Islet precursor cell (in vitro differentiated cells): ENCODE measurements around the gene DDX54.

ENCODE experiments used
- DNase-seq: peaks from one replicate; pipeline ENCODE4 v3.0.0-alpha.2; 2018

DDX54 gene, protein sequence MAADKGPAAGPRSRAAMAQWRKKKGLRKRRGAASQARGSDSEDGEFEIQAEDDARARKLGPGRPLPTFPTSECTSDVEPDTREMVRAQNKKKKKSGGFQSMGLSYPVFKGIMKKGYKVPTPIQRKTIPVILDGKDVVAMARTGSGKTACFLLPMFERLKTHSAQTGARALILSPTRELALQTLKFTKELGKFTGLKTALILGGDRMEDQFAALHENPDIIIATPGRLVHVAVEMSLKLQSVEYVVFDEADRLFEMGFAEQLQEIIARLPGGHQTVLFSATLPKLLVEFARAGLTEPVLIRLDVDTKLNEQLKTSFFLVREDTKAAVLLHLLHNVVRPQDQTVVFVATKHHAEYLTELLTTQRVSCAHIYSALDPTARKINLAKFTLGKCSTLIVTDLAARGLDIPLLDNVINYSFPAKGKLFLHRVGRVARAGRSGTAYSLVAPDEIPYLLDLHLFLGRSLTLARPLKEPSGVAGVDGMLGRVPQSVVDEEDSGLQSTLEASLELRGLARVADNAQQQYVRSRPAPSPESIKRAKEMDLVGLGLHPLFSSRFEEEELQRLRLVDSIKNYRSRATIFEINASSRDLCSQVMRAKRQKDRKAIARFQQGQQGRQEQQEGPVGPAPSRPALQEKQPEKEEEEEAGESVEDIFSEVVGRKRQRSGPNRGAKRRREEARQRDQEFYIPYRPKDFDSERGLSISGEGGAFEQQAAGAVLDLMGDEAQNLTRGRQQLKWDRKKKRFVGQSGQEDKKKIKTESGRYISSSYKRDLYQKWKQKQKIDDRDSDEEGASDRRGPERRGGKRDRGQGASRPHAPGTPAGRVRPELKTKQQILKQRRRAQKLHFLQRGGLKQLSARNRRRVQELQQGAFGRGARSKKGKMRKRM

DNA sequence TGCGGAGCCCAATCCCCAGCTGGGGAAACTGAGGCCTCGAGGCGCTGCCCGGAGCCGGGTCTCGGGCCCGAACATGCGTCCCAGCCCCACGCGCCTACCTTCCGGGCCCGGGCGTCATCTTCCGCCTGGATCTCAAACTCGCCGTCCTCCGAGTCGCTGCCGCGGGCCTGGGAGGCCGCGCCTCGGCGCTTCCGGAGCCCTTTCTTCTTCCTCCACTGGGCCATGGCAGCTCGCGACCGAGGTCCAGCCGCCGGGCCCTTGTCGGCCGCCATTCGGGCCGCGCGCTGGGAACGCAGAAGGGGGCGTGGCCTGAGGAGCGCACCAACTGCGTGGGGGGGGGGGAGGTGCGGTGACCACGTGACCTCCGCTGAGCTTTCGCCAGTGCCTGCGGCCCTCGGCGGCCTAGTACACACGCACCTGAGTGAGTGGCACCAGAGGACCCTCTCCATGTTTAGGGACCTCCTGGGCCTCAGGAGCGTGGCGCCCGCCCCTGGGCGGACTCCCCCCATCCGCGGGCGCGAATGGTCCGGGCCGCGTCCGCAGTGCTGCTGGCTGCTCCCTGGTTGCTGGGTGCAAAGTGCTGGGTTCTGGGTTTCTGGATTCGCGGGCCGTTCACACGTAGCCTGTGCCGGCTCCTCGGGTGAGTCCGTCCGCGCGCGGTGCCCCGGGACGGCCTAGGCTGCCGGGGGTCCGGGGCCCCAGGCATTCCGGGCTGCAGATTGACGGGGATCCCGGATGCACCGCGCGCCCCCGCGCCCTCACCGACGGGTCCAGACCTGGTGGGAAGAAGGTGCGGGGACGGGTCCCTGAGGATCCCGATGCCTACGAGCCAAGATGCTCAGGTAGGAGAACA is at the start of gene DDX54, which contains the start of gene RITA1:
Gene DDX54, minus strand, starts transcription at position 299 of the 853 bp plus-strand sequence. Its CDS starts 27 bp downstream, at position 272.
Gene RITA1, plus strand, starts transcription at position 542 of the 853 bp plus-strand sequence. CDS start 1,026 bp downstream, outside the sequence.
- peak; percentile 97 for DNase-seq

DNA sequence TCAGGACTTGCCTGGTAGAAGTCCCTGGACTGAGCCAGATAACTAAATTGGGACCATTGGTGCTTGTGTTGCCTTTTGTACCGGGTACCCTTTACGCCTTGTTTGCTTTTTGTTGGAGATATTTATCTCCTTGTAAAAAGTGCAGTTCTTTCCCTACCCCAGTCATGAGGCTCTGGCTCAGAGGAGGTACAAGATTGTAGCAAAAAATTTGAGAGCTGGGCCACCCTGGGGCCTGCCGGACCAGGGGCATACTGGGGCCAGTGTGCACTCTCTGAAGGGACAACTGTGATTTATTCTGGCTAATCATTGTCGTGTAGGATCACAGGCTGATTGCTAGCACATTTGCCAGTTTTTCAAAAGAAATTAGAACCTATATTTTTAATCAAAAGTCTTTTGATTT is 49.2 kb upstream of the DDX54 start:
- no peak for DNase-seq

DNA sequence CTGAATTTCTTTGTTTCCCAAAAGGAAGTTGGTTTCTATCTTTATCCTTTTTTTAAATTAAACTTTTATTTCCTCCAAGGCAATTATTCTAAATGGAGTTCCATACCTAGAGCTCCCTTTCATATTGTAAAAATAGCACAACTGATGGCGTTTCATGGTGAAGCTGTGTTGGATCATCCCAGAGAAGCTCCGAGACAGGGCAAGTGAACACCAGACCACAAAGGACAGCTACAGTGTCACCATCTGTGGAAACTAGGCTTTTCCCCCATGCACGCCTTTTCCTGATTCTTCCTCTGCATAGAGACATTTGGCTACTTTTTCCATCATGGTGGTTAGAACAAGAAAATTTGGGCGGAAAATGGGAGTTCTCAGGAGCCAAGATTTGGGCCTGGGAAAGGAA is 48.7 kb upstream of the DDX54 start:
- no peak for DNase-seq

DNA sequence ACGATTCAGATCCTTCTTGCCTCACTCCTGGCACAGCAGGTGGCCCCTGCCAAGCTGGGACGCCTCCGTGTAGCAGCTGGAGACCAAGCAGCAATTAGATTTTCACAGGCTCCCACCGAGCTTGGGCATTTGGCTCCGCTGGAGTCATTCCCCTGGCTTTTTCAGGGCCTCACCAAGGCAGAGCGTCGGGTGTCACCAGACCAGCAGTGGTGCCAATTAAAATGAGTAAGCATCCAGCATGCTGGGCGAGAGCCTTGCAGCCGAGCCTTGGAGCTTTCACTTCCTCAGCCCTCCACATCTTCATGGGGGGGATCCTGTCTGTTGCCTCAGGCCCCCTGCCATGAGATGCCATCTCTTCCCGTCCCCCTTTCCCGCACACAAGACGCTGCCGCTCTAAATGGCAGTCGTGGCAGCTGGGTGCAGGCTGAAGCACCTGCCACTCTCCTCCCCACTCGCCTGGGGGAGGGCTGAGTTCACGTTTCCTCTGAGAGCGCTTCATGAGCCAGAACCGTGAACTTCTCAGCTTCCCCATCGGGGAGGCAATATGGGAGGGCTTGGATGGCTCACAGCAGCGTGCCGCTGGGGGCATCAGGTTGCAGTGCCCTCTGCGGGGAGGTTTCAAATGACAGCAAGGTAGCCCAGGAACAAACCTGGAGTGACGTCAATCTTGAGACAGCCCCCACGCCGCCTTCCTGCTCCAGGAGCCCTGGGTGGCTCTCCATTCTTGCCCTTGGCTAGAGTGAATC is 47.7 kb upstream of the DDX54 start:
- DNase-seq = peak; percentile 84

DNA sequence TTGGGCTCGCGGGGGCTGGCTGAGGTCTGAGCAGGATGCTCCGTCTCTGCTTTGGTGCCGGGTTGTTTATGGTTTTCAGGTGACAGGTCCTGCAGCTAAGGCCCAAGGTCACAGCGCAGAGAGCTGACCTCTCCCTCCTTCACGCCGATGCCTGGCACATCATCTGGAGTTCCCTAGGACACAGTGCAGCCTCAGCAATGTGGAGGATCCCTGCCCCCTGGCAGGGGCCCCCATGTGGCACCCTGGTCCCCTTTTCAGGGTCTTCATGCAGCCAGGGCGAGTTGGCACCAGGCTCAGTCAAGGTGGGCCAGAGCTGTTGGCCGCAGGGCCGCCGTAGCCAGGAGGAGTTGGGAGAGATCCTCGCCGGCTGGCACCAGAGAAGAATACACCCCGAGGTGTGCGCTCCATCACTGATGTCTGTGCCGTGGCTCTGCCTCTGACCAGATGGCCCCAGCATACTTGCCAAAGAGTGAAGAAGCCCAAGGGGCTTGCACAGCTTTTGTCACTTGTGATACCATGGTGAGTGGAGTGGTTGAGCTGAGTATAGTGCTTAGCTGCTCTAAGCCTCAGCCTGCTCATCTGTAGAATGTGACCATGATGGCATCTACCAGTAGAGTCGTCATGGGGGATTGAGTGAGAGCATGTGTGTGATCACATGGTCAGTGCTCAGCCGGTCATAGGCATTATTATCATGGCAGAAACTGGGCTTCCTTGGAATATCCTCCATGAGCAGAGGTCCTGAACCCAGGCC is 47.0 kb upstream of the DDX54 start:
- no peak for DNase-seq

DNA sequence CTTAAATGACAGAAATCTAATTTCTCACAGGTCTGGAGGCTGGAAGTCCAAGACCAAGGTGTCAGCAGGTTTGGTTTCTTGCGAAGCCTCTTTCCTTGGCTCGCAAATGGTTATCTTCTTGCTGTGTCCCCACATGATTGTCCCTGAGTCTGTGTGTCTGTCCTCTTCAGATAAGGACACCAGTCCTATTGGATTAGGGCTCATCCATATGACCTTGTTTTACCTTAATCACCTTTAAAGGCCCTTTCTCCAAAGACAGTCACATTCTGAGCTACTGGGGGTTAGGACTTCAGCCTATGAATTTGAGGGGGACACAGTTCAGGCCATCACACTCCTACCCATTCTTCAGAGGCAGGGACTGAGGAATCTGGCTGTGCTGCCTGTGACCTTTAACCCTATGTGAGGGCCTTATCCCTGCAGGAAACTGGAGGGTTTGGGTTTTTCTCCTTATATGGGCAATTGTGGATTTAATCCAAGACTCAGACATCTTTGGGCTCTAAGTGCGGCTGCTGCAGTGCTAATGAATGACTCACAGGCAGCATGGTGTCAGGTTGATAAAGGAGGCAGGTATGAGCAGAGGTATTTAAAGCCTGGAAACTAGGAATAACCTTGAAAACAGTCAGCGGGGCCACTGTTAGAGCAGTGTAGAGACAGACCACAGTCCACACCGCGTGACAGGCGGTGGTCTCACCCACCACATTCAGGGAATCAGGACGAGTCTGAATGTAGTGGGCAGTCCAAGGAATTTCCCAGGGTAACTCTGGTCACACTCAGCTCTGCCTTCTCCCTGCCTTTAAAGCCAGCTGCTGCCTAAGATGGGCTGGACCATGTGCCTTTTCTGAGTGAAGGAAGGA is 46.2 kb upstream of the DDX54 start:
- peak; percentile 94 for DNase-seq

DNA sequence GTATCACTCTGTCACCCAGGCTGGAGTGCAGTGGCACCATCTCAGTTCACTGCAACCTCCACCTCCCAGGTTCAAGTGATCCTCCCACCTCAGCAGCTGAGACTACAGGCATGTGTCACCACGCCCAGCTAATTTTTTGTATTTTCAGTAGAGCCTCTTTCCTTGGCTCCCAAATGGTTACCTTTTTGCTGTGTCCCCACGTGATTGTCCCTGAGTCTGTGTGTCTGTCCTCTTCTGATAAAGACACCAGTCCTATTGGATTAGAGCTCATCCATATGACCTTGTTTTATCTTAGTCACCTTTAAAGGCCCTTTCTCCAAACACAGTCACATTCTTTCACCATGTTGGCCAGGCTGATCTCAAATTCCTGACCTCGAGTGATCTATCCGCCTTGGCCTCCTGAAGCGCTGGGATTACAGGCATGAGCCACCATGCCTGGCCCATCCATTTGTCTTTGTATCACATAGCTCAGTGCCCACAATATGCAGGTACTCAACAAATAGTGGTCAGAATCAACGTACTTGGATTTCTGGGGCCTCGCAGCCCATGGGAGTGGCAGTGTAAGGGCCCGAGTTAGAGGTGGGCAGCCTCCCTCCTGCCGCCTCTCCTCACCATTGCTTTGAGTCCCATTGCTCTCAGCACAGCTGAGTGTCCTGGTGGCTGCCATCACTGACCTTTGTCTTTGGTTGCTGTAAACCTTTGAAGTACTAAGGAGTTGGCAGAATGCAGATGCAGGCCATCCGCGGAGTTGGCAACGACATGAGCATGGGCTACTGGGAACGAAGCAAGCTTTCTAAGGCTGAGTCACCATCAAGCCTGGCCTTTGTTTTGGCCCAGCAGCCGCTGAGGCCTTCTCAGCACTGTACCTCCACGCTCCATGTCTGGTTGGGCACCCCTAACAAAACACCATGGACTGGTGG is 45.3 kb upstream of the DDX54 start:
- no peak for DNase-seq

DNA sequence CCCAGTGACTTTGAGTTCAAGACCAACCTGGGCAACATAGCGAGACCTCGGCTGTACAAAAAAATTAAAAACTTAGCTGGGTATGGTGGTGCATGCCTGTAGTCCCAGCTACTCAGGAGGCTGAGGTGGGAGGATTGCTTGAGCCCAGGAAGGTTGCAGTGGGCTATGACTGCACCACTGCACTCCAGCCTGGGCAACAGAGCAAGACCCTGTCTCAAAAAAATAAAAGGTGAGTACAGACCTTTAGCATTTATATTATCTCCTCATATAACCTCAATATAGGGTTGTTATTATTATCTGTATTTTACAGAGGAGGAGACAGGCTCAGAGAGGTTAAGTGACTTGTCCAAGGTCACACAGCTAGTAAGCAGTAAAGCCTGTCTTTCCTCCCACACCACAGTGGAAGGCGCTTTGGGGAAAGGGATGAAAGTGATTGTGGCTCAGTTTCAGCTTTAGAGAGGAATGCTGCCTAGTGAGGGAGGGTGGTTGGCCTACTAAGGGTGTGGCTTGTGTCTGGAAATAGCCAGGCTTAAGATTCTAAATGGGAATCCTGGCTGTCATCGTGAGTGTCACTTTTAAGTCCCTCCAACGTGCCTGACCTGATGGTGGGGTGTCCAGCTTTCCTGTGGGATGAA is 43.2 kb upstream of the DDX54 start:
- peak; percentile 79 for DNase-seq

DNA sequence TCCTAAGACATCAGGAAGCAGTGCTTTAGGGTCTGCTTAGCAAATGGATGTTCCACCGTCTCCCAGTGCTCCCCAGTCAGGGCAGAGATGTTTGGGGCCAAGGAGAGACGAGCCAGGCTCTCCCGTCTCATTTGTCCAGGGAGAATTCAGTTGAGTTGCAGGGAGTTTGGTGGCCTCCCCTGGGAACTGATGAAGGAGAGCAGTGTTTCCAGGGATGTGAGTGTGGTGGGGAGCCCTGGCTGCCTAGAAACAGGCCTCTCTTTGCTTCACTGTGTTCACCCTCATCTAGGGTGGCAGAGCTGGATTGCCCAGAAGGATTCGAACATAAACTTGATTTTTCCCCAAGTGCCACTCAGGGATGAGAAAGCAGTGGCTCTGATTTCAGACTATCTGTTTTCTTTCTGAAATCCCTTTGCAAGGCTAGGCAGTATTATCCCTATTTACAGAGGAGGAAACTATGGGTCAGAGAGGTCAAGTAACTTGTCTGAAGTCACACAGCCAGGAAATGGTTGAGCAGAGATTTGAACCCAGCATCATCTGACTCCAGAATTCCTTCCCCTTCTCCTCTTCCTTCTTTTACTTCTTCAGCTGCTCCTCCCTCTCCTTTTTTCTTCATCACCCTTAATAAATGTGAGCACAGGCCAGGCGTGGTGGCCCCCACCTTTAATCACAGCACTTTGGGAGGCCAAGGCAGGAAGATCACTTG is 42.6 kb upstream of the DDX54 start:
- DNase-seq = no peak

DNA sequence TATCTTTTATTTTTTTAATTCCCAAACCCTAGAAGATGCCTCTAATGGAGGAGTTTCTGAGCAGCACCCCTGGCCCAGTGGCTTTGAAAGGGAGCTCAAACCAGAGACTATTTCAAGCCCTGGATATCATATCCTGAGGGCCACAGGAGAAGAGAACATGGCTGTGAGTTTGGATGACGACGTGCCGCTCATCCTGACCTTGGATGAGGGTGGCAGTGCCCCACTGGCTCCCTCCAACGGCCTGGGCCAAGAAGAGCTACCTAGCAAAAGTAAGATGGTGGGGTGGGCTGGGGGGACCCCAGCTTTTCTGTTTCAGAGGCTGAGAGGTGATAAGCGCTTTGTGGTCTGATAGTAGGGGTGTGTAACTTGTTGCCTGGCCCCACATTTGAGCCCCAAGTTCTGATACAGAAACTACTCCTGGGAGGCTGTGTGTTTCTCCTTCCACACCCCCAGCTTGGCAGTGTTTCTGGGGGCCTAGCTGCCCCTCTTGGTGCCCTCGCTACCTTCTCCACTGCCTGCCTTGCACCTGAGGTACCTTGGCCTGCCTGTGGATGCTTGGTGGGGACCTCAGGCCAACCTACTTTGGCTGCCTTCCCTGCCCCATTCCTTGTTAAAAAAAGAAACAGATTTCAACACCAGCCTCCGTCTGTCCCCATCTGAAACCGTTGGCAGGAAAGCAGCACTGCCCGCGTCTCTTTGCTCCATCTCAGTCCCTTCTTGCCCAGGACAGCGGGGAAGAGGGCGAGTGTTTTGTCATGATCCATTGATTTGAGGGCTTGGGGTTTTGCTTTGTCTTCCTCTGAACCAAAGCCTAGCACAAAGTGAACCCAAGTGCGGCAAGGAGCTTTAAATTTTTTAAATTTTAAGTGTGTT is 41.7 kb upstream of the DDX54 start:
- DNase-seq = no peak

DNA sequence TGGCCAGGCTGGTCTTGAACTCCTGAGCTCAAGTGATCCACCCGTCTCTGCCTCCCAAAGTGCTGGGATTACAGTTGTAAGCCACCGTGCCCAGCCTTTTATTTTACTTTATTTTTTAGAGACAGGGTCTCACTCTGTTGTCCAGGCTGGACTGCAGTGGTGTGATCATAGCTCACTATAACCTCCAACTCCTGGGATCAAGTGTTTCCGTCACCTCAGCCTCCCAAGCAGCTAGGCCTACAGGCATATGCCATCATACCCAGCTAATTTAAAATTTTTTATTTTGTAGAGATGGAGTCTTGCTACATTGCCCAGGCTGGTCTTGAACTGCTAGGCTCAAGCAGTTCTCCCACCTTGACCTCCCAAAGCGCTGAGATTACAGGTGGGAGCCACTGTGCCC is 39.7 kb upstream of the DDX54 start:
- no peak for DNase-seq

DNA sequence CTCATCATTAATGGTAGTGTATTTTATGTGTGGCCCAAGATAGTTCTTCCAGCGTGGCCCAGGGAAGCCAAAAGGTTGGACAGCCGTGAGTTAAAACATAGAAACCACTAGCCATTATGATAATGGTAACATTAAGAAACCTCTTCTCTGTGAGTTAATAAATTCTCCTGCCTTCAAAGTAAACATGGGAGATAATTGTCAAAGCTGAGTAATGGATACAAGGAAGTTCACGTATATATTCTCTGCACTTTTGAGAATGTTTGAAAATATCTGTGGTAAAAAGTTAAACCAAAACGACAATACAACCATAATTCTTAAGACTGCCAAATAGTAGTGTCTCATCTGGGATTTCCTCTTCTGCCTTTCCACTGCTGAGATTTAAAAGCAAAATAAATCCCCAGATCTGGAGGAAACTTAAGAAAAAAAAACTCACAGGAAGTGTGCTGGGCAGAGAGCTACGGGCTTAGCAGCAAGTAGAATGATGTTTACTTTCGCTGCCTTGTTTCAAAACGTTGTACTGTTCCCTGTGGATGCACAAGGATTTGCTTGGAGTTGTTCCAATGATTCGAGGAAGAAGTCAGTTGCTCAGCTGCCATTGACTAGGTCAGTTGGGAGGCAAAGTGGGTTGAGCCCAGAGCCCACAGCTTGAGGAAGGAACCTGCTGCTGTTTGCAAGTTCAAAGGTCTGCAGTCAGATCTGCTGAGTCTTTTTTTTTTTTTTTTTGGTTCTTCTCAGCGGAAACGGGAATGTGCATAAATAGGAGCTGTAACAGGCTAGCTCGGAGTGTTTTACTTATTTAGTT is 37.7 kb upstream of the DDX54 start:
- DNase-seq = no peak

DNA sequence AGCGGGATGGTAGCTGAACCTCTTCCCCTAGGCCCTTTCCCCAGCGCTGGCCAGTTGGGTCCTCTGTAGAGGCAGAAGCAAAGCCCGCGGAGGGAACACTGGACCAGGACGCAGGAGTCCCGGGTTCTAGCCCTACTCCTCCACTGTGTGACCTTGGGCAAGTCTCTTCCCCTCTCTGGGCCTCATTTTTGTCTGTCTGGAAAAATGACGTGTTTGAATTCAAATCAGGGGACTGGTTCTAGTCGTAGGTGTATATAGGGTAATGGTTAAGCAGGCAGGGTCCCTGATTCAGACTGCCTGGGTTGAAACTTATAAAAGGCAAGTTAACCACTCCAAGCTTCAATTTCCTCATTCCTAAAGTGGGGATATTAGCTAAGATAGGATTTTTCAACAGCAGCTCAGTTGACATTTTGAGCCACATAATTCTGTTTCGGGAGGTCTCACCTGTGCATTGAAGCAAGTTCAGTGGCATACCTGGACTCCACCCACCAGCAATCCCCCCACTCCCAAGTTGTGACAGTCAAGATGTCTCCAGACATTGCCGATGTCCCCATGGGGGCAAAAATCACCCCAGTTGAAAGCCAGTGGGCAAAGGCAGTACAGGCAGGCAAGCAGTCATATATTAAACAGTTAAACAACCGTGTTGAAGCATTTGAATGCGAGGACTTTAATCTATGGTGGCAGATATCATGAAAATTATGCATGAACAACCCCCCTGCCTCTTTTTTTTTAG is 36.9 kb upstream of the DDX54 start:
- no peak for DNase-seq

DNA sequence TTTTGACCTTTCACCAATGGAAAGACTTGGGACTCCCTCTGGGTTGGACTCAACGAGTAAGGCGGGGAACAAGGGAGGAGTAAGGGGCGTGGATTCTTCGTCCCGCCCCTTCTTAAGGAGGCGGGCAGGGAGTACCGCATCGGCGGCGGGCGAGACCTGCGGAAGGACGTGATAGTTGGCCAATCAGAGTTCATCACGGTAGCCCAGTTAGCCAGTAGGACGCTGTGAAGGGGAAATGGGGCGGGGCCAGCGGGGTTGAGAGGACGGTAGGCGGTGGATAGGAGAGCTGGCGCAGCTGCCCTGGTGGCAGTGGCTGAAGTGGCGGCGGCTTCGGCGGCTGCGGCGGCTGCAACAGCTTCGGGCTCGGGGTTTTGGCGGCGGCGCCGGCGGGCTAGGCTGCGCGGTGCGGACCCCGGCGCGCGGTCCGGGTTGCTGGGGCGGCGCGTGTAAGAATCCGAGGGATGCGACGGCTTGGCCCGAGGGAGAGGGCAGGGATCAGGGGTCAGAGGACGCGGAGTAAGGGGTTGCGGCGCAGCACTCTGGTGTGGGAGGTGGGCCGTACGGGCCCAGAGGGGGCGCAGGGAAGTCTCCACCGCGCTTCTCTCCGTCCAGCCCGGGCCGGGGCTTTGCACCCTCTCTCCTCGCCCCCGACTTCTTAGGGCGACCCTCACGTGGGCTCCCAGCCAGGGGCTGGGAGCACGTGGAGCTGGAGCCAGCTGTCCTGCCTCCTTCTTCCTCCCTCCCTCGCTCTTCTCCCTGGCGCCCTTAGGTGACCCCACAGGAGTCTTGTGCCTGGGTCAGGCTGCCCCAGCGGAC is 36.1 kb upstream of the DDX54 start, which contains the start of gene TPCN1:
Gene TPCN1, plus strand, starts transcription at position 284 of the 816 bp plus-strand sequence. CDS start 5,389 bp downstream, outside the sequence.
- peak; percentile 100 for DNase-seq
